GM12878 (cell line): ENCODE results near the gene ALX4. TPM values are rescaled to one million over a fixed set of nuclear protein-coding genes. Genes with fewer than 3 reads are reported as not detected.
A peak's percentile ranks its signal among the peaks of the same experiment; 100 is the strongest.

ENCODE experiments used
- ATAC-seq: fragments of 200-7000 bp; cut with Tn5 transposase; 3 replicates; pipeline ENCODE4 v1.9.1; 2020; ENCODE audit warnings: mild to moderate bottlenecking, moderate library complexity
- BruUV-seq: library from RNA; stranded (reverse); fragments of 400-500 nt; replicated peaks from 2 replicates; lab custom pipeline; 2021; lab: Mats Ljungman, UMichigan
- CTCF ChIA-PET: fragments of 300-600 bp; sonication (Branson Sonifier 250); formaldehyde crosslinking; extraction: SDS; loops from one replicate; lab custom pipeline; 2021; ENCODE audit warnings: inconsistent platforms; lab: Yijun Ruan, JAX
- POLR2A ChIA-PET: fragments of 350-600 bp; formaldehyde crosslinking; extraction: SDS; loops from one replicate; lab custom pipeline; 2021; ENCODE audit warnings: inconsistent platforms; lab: Charles Lee
- RAD21 ChIA-PET: fragments of 300-600 bp; sonication (Branson Sonifier 250); formaldehyde crosslinking; loops from one replicate; lab custom pipeline; 2023; ENCODE audit warnings: antibody characterized with exemption; ENCODE audit not compliant: unreplicated experiment; lab: Charles Lee
- SMC1A ChIA-PET: fragments of 300-600 bp; sonication (Branson Sonifier 250); formaldehyde crosslinking; loops from one replicate; lab custom pipeline; 2023; ENCODE audit not compliant: unreplicated experiment, uncharacterized antibody; lab: Charles Lee
- DNase-seq: peaks from one replicate; pipeline ENCODE4 v3.0.0-alpha.2; 2011; ENCODE audit warnings: low read depth, low spot score
- FAIRE-seq: peaks from 3 replicates; lab custom pipeline; 2011; peaks lifted over from hg19 to GRCh38; lab: Jason Lieb, UNC
- H2AFZ ChIP-seq: 2 replicates; pipeline ENCODE4 v1.6.0; 2011; ENCODE audit warnings: low read depth, low read length, control low read depth; ENCODE audit not compliant: control insufficient read depth
- H3K27ac ChIP-seq: 2 replicates; pipeline ENCODE4 v1.5.1; 2011; ENCODE audit warnings: control low read depth; ENCODE audit not compliant: control insufficient read depth, insufficient read depth
- H3K27me3 ChIP-seq, 2 experiments: replicated peaks in 1 of 2; 2 replicates each; pipeline versions ENCODE4 v1.6.0 to v1.6.1; 2011; ENCODE audit warnings: low read length in 1 of 2; ENCODE audit not compliant: control insufficient read depth in 2 of 2, insufficient read depth in 2 of 2
- H3K36me3 ChIP-seq, 2 experiments: 2 replicates each; pipeline ENCODE4 v1.5.1; 2011; ENCODE audit warnings: low read length in 1 of 2; ENCODE audit not compliant: control insufficient read depth in 2 of 2, insufficient read depth in 2 of 2
- H3K4me1 ChIP-seq: 2 replicates; pipeline ENCODE4 v1.6.1; 2011; ENCODE audit warnings: mild to moderate bottlenecking, low read length, moderate library complexity, mixed read lengths; ENCODE audit not compliant: control insufficient read depth, insufficient read depth
- H3K4me2 ChIP-seq: 2 replicates; pipeline ENCODE4 v1.6.0; 2011; ENCODE audit warnings: control low read depth; ENCODE audit not compliant: control insufficient read depth, insufficient read depth
- H3K4me3 ChIP-seq: fragments of 200-600 bp; sonication (generic); 2 replicates; pipeline ENCODE4 v1.5.1; 2016
- H3K79me2 ChIP-seq: 2 replicates; pipeline ENCODE4 v1.6.0; 2011; ENCODE audit warnings: low read length; ENCODE audit not compliant: control insufficient read depth, insufficient read depth
- H3K9ac ChIP-seq: 2 replicates; pipeline ENCODE4 v1.8.0; 2011; ENCODE audit warnings: low read length, control low read depth, mixed read lengths; ENCODE audit not compliant: control insufficient read depth, insufficient read depth
- H3K9me3 ChIP-seq: replicated peaks from 3 replicates; pipeline ENCODE4 v1.5.1; 2011; ENCODE audit warnings: mild to moderate bottlenecking, low read length; ENCODE audit not compliant: control insufficient read depth, insufficient read depth
- H4K20me1 ChIP-seq: 2 replicates; pipeline ENCODE4 v1.6.0; 2011; ENCODE audit not compliant: control insufficient read depth, insufficient read depth
- BCL3 ChIP-seq: IDR thresholded peaks from 2 replicates; pipeline ENCODE4 v1.6.1; 2011; ENCODE audit warnings: borderline replicate concordance, low read depth, mild to moderate bottlenecking, moderate library complexity, low read length; ENCODE audit not compliant: insufficient read depth, poor library complexity, severe bottlenecking
- BHLHE40 ChIP-seq, 2 experiments: fragments of 450-650 bp in 1 of 2; IDR thresholded peaks; 2 replicates each; pipeline ENCODE4 v1.6.1; 2011 to 2017; ENCODE audit warnings: low read depth in 2 of 2, borderline replicate concordance in 1 of 2, improper control_type of control experiment in 1 of 2, low read length in 1 of 2, mild to moderate bottlenecking in 1 of 2
- E4F1 ChIP-seq: fragments of 450-650 bp; IDR thresholded peaks from 2 replicates; pipeline ENCODE4 v1.6.1; 2018; ENCODE audit warnings: borderline replicate concordance, mild to moderate bottlenecking; ENCODE audit not compliant: partially characterized antibody
- EGR1 ChIP-seq, 2 experiments: IDR thresholded peaks; 1 replicate in 1 of 2; 2 replicates in 1 of 2; pipeline ENCODE4 v1.6.1; 2011 to 2012; ENCODE audit warnings: low read depth in 2 of 2, low read length in 2 of 2, borderline replicate concordance in 1 of 2, mild to moderate bottlenecking in 1 of 2, moderate library complexity in 1 of 2
- ELK1 ChIP-seq: IDR thresholded peaks from 2 replicates; pipeline ENCODE4 v1.6.1; 2012; ENCODE audit warnings: low read depth, low read length, improper control_type of control experiment
- MEF2B ChIP-seq: fragments of 450-650 bp; IDR thresholded peaks from 2 replicates; pipeline ENCODE4 v1.6.1; 2018; ENCODE audit warnings: mild to moderate bottlenecking, moderate library complexity; ENCODE audit not compliant: partially characterized antibody, poor library complexity, severe bottlenecking
- MLLT1 ChIP-seq: fragments of 450-650 bp; IDR thresholded peaks from 2 replicates; pipeline ENCODE4 v1.6.1; 2016; ENCODE audit warnings: mild to moderate bottlenecking
- NR2C2 ChIP-seq: IDR thresholded peaks from 2 replicates; pipeline ENCODE4 v1.6.1; 2011; ENCODE audit warnings: borderline replicate concordance, low read depth; ENCODE audit not compliant: control insufficient read depth, insufficient read length
- NR2F1 ChIP-seq: fragments of 450-650 bp; conservative IDR thresholded peaks from 2 replicates; pipeline ENCODE4 v1.6.1; 2017; ENCODE audit warnings: mild to moderate bottlenecking
- SMAD1 ChIP-seq: fragments of 450-650 bp; IDR thresholded peaks from 2 replicates; pipeline ENCODE4 v1.6.1; 2018; ENCODE audit warnings: mild to moderate bottlenecking, low read depth; ENCODE audit not compliant: partially characterized antibody
- SRF ChIP-seq, 2 experiments: IDR thresholded peaks; 2 replicates each; pipeline ENCODE4 v1.6.1; 2011; ENCODE audit warnings: low read depth in 2 of 2, low read length in 2 of 2, mild to moderate bottlenecking in 1 of 2, moderate library complexity in 1 of 2
- STAT3 ChIP-seq: IDR thresholded peaks from 2 replicates; pipeline ENCODE4 v1.6.1; 2011; ENCODE audit warnings: low read depth, low read length, improper control_type of control experiment
- ZBTB33 ChIP-seq: fragments of 450-650 bp; IDR thresholded peaks from 2 replicates; pipeline ENCODE4 v1.6.1; 2017; ENCODE audit warnings: mild to moderate bottlenecking
- ZSCAN29 ChIP-seq: fragments of 450-650 bp; IDR thresholded peaks from 2 replicates; pipeline ENCODE4 v1.6.1; 2017; ENCODE audit warnings: mild to moderate bottlenecking, moderate library complexity
- WGBS: methylation state at CpG from one replicate; pipeline ENCODE4 v1.1.6; 2016; ENCODE audit warnings: low lambda C conversion rate; ENCODE audit not compliant: insufficient replicate concordance, insufficient coverage; ENCODE audit errors: missing lambda C conversion rate; 5-methylcytosine and 5-hydroxymethylcytosine counted together
- in situ Hi-C: fragments of 300-500 bp; cut with MboI; formaldehyde crosslinking; loops from 9 replicates; pipeline ENCODE4 v1.14.3; 2018; ENCODE audit warnings: mixed read lengths
- intact Hi-C: fragments of 100-400 bp; cut with micrococcal nuclease; formaldehyde crosslinking; loops from one replicate; pipeline ENCODE4 v1.14.2; 2022; ENCODE audit not compliant: unreplicated experiment
- polyA plus RNA-seq, 11 experiments: library from polyadenylated mRNA; depleted of rRNA in 4 of 11; unstranded in 6 of 11; stranded (reverse) in 5 of 11; fragments of >200 nt; fragmentation: Nextera tagmentation in 4 of 11; fragmentation: Illumina TruSeq in 1 of 11; extraction: Ambion mirVana in 4 of 11; extraction: Trizol in 1 of 11; gene quantifications; 1 replicate in 1 of 11; 2 replicates in 10 of 11; pipeline versions ENCODE4 v1.2.1 to v1.2.3, GENCODE V29; 2011 to 2016; ENCODE audit warnings: inconsistent platforms in 2 of 11, missing spikeins in 2 of 11, low read depth in 1 of 11
- total RNA-seq, 4 experiments: library from RNA; depleted of rRNA in 3 of 4; stranded (reverse); fragments of >200 nt in 3 of 4; fragmentation: Illumina TruSeq in 1 of 4; extraction: Trizol in 1 of 4; gene quantifications; 2 replicates each; pipeline versions ENCODE4 v1.2.1 to v1.2.3, GENCODE V29; 2013 to 2021

Gene ALX4
- total and polyA plus RNA-seq, 10 of the 15 experiments (the other 5 are each of a cell fraction or from before 2014, with no cell fraction given): not detected

- BruUV-seq: no TSS peak
- SMC1A ChIA-PET: no interaction called here
- TF ChIP-seq BHLHE40 (IDR thresholded peaks at IDR 0.05; ENCODE audit: borderline replicate concordance in 1 of 2, low read depth in 2 of 2, low read length in 1 of 2): no peak
- TF ChIP-seq ELK1: no peak
- no peak for TF ChIP-seq ZSCAN29
- no peak for TF ChIP-seq SRF (IDR thresholded peaks at IDR 0.05; ENCODE audit: low read depth in 2 of 2, low read length in 2 of 2)
- no peak for TF ChIP-seq E4F1
- TF ChIP-seq MLLT1: no peak
- TF ChIP-seq NR2C2: no peak
- no peak for TF ChIP-seq BCL3
- TF ChIP-seq MEF2B: no peak
- no peak for TF ChIP-seq ZBTB33
- TF ChIP-seq STAT3: no peak
- no peak for TF ChIP-seq NR2F1
- no peak for TF ChIP-seq EGR1 (IDR thresholded peaks at IDR 0.05; ENCODE audit: borderline replicate concordance in 1 of 2, low read depth in 2 of 2, low read length in 2 of 2)
- no peak for TF ChIP-seq SMAD1
Measured at GRCh38 chr11:44256673-44257291, 53.2 kb downstream of the ALX4 start.

More at GRCh38 chr11:44256673-44257291, 53.2 kb downstream of the ALX4 start:
- in situ Hi-C loops (no loop called here), intact Hi-C loops (no loop called here)
- Histone ChIP-seq H3K27ac (no peak overlapping the region), H3K27me3 (no peaks in the 10 kb centered on the region), H3K4me1 (peaks cover 4% of the 10 kb centered on the region), H3K4me2 (no peak overlapping the region), H3K79me2 (no peaks in the 10 kb centered on the region), H3K9ac (no peak overlapping the region), H3K9me3 (peaks cover 2% of the 10 kb centered on the region; the same call in 2 of the 3 replicates), H2AFZ (peak overlapping the region; percentile 43), H3K4me3 (no peak overlapping the region), H4K20me1 (no peaks in the 10 kb centered on the region), H3K36me3 (no peaks in the 10 kb centered on the region)
- 34% methylated on average over 4 of the region's 4 CpGs for WGBS
- ChIA-PET RAD21 (no interaction called here), CTCF (interaction anchor here (0.6 kb wide), 1 partner anchor 181 kb away, joined by 3 read pairs; no protein-coding TSS in a partner anchor), POLR2A (no interaction called here)
- ATAC-seq (peak; percentile 77), FAIRE-seq (peak; percentile 18), DNase-seq (no peak)
